Caco-2 (cell line): ENCODE results near the gene HNF4A. TPM values are rescaled to one million over a fixed set of nuclear protein-coding genes. Genes with fewer than 3 reads are reported as not detected.

Source experiments
- BruUV-seq: library from RNA; stranded (reverse); fragments of 400-500 nt; replicated peaks from 2 replicates; lab custom pipeline; 2021; lab: Mats Ljungman, UMichigan
- CTCF ChIA-PET: fragments of 300-600 bp; sonication (Branson Sonifier 250); formaldehyde crosslinking; loops from one replicate; lab custom pipeline; 2022; ENCODE audit warnings: antibody characterized with exemption; lab: Charles Lee
- POLR2A ChIA-PET: fragments of 300-600 bp; sonication (Branson Sonifier 250); formaldehyde crosslinking; loops from one replicate; lab custom pipeline; 2022; ENCODE audit warnings: antibody characterized with exemption; lab: Charles Lee
- DNase-seq, 2 experiments: peaks; one replicate each; pipeline versions ENCODE4 v3.0.0 to v3.0.0-alpha.2; 2020 to 2022
- H3K27me3 ChIP-seq: replicated peaks from 2 replicates; pipeline ENCODE4 v1.6.0; 2011; ENCODE audit warnings: low read length; ENCODE audit not compliant: control insufficient read depth, insufficient read depth
- H3K36me3 ChIP-seq: 2 replicates; pipeline ENCODE4 v1.5.1; 2011; ENCODE audit warnings: low read length; ENCODE audit not compliant: control insufficient read depth, insufficient read depth
- H3K4me1 ChIP-seq: fragments of 250-450 bp; sonication (Bioruptor Pico); 2 replicates; pipeline ENCODE4 v1.5.1; 2020; ENCODE audit warnings: mild to moderate bottlenecking
- H3K4me3 ChIP-seq: 2 replicates; pipeline ENCODE4 v1.5.1; 2011; ENCODE audit warnings: low read depth, mild to moderate bottlenecking, control low read depth, low read length
- H3K9me3 ChIP-seq: fragments of 250-450 bp; sonication (Bioruptor Pico); 2 replicates; pipeline ENCODE4 v1.5.1; 2020; ENCODE audit warnings: mild to moderate bottlenecking, moderate library complexity
- H3K27ac Mint-ChIP-seq: one replicate; pipeline ENCODE4 v1.8.0; 2022; ENCODE audit warnings: mixed read lengths; ENCODE audit not compliant: unreplicated experiment
- H3K27me3 Mint-ChIP-seq: one replicate; pipeline ENCODE4 v1.8.0; 2022; ENCODE audit warnings: mixed read lengths; ENCODE audit not compliant: insufficient read depth, unreplicated experiment
- H3K36me3 Mint-ChIP-seq: one replicate; pipeline ENCODE4 v1.8.0; 2022; ENCODE audit warnings: mild to moderate bottlenecking, mixed read lengths; ENCODE audit not compliant: insufficient read depth, unreplicated experiment
- H3K4me1 Mint-ChIP-seq: one replicate; pipeline ENCODE4 v1.8.0; 2022; ENCODE audit warnings: low read depth, mixed read lengths; ENCODE audit not compliant: unreplicated experiment
- H3K4me3 Mint-ChIP-seq: one replicate; pipeline ENCODE4 v1.8.0; 2022; ENCODE audit warnings: mild to moderate bottlenecking, moderate library complexity, mixed read lengths; ENCODE audit not compliant: unreplicated experiment
- H3K9me3 Mint-ChIP-seq: one replicate; pipeline ENCODE4 v1.8.0; 2022; ENCODE audit warnings: mixed read lengths; ENCODE audit not compliant: unreplicated experiment
- CTCF ChIP-seq, 2 experiments: fragments of 200-600 bp in 1 of 2; IDR thresholded peaks; 1 replicate in 1 of 2; 2 replicates in 1 of 2; pipeline versions ENCODE4 v1.5.1 to v1.8.0; 2011 to 2022; ENCODE audit warnings: antibody characterized with exemption in 1 of 2, control low read depth in 1 of 2, inconsistent platforms in 1 of 2, low read depth in 1 of 2, low read length in 1 of 2, mild to moderate bottlenecking in 1 of 2, moderate library complexity in 1 of 2; ENCODE audit not compliant: insufficient read depth in 1 of 2, severe bottlenecking in 1 of 2, unreplicated experiment in 1 of 2
- intact Hi-C: fragments of 100-400 bp; cut with micrococcal nuclease; formaldehyde crosslinking; loops from one replicate; pipeline ENCODE4 v1.10.0; 2022; ENCODE audit not compliant: unreplicated experiment
- total RNA-seq: library from RNA; stranded (reverse); gene quantifications from 2 replicates; pipeline ENCODE4 v1.2.3, GENCODE V29; 2022

Gene HNF4A
- total RNA-seq, 1 experiment from 2014 or later = 292 TPM

DNA sequence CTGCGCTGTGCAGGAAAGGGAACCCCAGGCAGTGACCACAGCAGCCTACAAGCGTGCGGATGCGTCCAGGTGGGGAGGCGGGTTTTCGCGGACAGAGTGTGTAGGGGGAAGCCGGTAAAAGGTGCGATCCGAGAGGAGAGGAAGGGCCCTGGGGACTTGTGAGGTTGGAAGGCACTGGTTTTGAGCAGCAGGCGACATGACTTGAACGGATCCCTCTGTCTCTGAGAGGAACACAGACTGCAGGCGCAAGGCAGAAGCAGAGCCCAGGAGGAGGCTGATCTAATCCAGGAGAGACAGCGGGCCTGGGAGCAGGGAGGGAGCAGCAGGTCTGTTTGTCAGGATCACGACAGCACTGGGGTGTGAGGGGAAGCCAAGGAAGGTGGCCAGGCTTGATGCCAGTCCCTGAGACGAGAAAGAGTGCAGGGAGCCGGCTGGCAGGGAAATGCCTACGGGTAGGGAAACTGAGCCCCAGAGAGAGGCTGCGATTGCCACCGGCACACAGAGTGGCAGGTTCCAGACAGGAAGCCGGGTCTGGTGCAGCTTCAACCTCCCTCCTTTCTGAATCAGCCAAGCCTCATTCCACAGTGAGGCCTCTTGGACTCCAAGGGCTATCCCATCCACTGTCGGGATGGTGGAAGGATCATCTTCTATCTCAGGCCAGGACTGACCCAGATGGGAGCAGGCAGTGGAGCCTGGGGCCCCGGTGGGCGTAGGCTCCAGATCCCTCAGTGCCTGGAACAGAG lies 57.1 kb downstream of the HNF4A start:
- ChIA-PET POLR2A (interaction anchor here (1.7 kb wide), 1 partner anchor 202 kb away, joined by 7 read pairs; the partner anchor contains the start of gene OSER1), CTCF (interaction anchor here (1.2 to 3.1 kb wide), 4 partner anchors 14 to 196 kb away, joined by 3 to 37 read pairs (median 14); no protein-coding TSS in a partner anchor)
- peaks cover 75% of the 10 kb centered on the region for H3K4me1 ChIP-seq
- peaks cover 53% of the 10 kb centered on the region for H3K4me1 Mint-ChIP-seq
- no peaks in the 10 kb centered on the region for H3K36me3 Mint-ChIP-seq
- H3K27me3 Mint-ChIP-seq = no peaks in the 10 kb centered on the region
- H3K27ac Mint-ChIP-seq = peak overlapping the region; percentile 86
- no peak for DNase-seq
- H3K9me3 ChIP-seq = no peaks in the 10 kb centered on the region
- no peaks in the 10 kb centered on the region for H3K9me3 Mint-ChIP-seq
- intact Hi-C loops = no loop called here
- H3K36me3 ChIP-seq = peaks cover 32% of the 10 kb centered on the region
- no peak overlapping the region for H3K4me3 ChIP-seq
- TF ChIP-seq CTCF (IDR thresholded peaks at IDR 0.05; ENCODE audit: insufficient read depth in 1 of 2, low read depth in 1 of 2, low read length in 1 of 2, severe bottlenecking in 1 of 2, unreplicated experiment in 1 of 2) = no peak
- H3K27me3 ChIP-seq = no peaks in the 10 kb centered on the region
- BruUV-seq = no TSS peak
- peak overlapping the region; percentile 18 for H3K4me3 Mint-ChIP-seq

DNA sequence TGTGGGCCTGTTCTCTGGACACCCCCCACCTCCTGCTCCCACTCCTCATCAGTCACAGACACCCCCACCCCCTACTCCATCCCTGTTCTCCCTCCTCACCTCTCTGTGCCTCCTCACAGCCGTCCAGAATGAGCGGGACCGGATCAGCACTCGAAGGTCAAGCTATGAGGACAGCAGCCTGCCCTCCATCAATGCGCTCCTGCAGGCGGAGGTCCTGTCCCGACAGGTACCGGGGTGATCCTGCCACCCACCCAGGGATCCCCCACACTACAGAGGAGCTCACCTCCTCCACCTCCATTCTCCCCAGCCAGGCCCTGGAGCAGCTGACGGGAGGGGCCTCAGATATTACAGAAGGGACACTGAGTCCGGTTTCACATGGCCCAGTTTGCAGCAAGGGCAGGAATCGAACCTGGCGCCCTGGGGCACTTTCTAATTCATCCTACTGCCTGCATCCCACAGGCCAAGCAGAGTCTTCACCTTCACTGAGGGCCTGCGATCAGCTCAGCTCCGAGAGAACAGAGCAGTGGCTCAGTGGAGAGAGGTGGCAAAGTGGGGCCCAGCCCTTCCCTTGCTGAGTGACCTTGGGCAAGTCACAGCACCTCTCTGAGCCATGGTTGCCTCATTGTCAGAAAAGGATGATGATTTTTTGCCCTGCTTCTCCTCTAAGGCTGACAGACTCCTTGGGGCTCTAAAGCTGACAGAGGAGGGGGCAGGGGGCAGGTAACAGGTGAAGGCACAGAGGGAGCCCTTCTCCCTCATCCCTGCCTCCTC lies 58.3 kb downstream of the HNF4A start:
- H3K36me3 ChIP-seq = peaks cover 34% of the 10 kb centered on the region
- TF ChIP-seq CTCF (IDR thresholded peaks at IDR 0.05; ENCODE audit: insufficient read depth in 1 of 2, low read depth in 1 of 2, low read length in 1 of 2, severe bottlenecking in 1 of 2, unreplicated experiment in 1 of 2) = no peak
- H3K4me3 Mint-ChIP-seq = no peak overlapping the region
- H3K27me3 ChIP-seq = no peaks in the 10 kb centered on the region
- BruUV-seq = no TSS peak
- no peaks in the 10 kb centered on the region for H3K36me3 Mint-ChIP-seq
- intact Hi-C loops = no loop called here
- H3K27me3 Mint-ChIP-seq = no peaks in the 10 kb centered on the region
- ChIA-PET POLR2A (interaction anchor here (0.5 kb wide), 1 partner anchor 117 kb away, joined by 4 read pairs; no protein-coding TSS in a partner anchor), CTCF (interaction anchor here (1.2 kb wide), 1 partner anchor 18 kb away, joined by 3 read pairs; no protein-coding TSS in a partner anchor)
- peaks cover 63% of the 10 kb centered on the region for H3K4me1 ChIP-seq
- DNase-seq = no peak
- H3K4me3 ChIP-seq = no peak overlapping the region
- no peaks in the 10 kb centered on the region for H3K9me3 ChIP-seq
- no peaks in the 10 kb centered on the region for H3K9me3 Mint-ChIP-seq
- H3K27ac Mint-ChIP-seq = peak overlapping the region; percentile 56
- H3K4me1 Mint-ChIP-seq = peaks cover 48% of the 10 kb centered on the region

DNA sequence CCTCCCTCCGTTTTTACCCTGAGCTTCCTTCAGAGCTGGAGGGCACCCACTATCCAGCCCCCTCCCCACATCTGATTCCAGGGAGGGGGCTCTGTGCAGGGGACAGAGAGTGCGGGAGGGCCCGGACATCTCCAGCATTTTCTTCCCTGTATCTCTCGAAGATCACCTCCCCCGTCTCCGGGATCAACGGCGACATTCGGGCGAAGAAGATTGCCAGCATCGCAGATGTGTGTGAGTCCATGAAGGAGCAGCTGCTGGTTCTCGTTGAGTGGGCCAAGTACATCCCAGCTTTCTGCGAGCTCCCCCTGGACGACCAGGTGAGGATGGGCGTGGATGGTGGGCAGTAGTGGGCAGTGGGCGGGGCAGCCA lies 58.8 kb downstream of the HNF4A start:
- Histone ChIP-seq H3K9me3 (no peaks in the 10 kb centered on the region), H3K36me3 (peaks cover 36% of the 10 kb centered on the region), H3K4me1 (peaks cover 58% of the 10 kb centered on the region), H3K4me3 (no peak overlapping the region), H3K27me3 (no peaks in the 10 kb centered on the region)
- intact Hi-C loops = no loop called here
- H3K27ac Mint-ChIP-seq = peak overlapping the region; percentile 14
- H3K4me3 Mint-ChIP-seq = no peak overlapping the region
- H3K36me3 Mint-ChIP-seq = no peaks in the 10 kb centered on the region
- no peaks in the 10 kb centered on the region for H3K9me3 Mint-ChIP-seq
- TF ChIP-seq CTCF (IDR thresholded peaks at IDR 0.05; ENCODE audit: insufficient read depth in 1 of 2, low read depth in 1 of 2, low read length in 1 of 2, severe bottlenecking in 1 of 2, unreplicated experiment in 1 of 2) = no peak
- no peak for DNase-seq
- H3K4me1 Mint-ChIP-seq = peaks cover 43% of the 10 kb centered on the region
- no peaks in the 10 kb centered on the region for H3K27me3 Mint-ChIP-seq
- ChIA-PET CTCF (interaction anchor here (1.2 kb wide), 1 partner anchor 19 kb away, joined by 3 read pairs; no protein-coding TSS in a partner anchor), POLR2A (interaction anchor here (0.5 to 0.6 kb wide), 2 partner anchors 24 to 116 kb away, joined by 3 to 4 read pairs; no protein-coding TSS in a partner anchor)
- no TSS peak for BruUV-seq
